ENCODE data around the gene IL1R2.

GRCh38 chr2:102063941-102064678 lies 72.3 kb downstream of the IL1R2 start:
- TF ChIP-seq POLR2A (IDR thresholded peaks at IDR 0.05) = no peak
- no peak for TF ChIP-seq CTCF (IDR thresholded peaks at IDR 0.05)
